GM19463 (cell line): Measurements from ENCODE around the gene CDYL.
A peak's percentile ranks its signal among the peaks of the same experiment; 100 is the strongest.
"Not testable (repeated sequence)": the region's sequence is repeated elsewhere in the genome, so short reads cannot be mapped to it uniquely, and the experiment has no call there.

ENCODE experiments used
- ATAC-seq: cut with Tn5 transposase; IDR thresholded peaks from one replicate; pipeline ENCODE4 v1.9.1; 2021; ENCODE audit warnings: mild to moderate bottlenecking, moderate library complexity; ENCODE audit not compliant: unreplicated experiment

The CDYL gene

GRCh38 chr6:4979426-4979825, 203.2 kb downstream of the CDYL start:
- no peak for ATAC-seq

- no peak for ATAC-seq
Measured at GRCh38 chr6:4981761-4982160, 205.6 kb downstream of the CDYL start.

GRCh38 chr6:4983322-4983721, 207.1 kb downstream of the CDYL start:
- no peak for ATAC-seq

GRCh38 chr6:4986999-4987398, 210.8 kb downstream of the CDYL start:
- no peak for ATAC-seq

- no peak for ATAC-seq
Measured at GRCh38 chr6:4987432-4987831, 211.2 kb downstream of the CDYL start.

- no peak for ATAC-seq
Measured at GRCh38 chr6:4994741-4995140, 218.5 kb downstream of the CDYL start.

GRCh38 chr6:4997862-4998261, 221.7 kb downstream of the CDYL start:
- no peak for ATAC-seq

GRCh38 chr6:4999586-4999985, 223.4 kb downstream of the CDYL start:
- ATAC-seq: no peak

GRCh38 chr6:5003604-5004372, 227.6 kb downstream of the CDYL start, which contains the start of gene RPP40:
Gene RPP40, minus strand, starts transcription at chr6:5004037. Its CDS starts 35 bp downstream, at chr6:5004002.
- peak; percentile 86 for ATAC-seq

- ATAC-seq: no peak
Measured at GRCh38 chr6:5004373-5005037, 228.3 kb downstream of the CDYL start.

GRCh38 chr6:5005038-5005433, 228.8 kb downstream of the CDYL start:
- ATAC-seq: not testable (repeated sequence)
